Mucosa of rectum (tissue), 2 donors: ENCODE results near the gene LRRC56.
A peak's percentile ranks its signal among the peaks of the same experiment; 100 is the strongest.

Experiments
- H3K27ac ChIP-seq, 2 donors: one replicate each; pipeline ENCODE4 v1.7.0; 2013; ENCODE audit warnings: inconsistent platforms in 2 of 2, low read depth in 2 of 2, low read length in 2 of 2
- H3K27me3 ChIP-seq, 2 donors: one replicate each; pipeline ENCODE4 v1.7.0; 2013; ENCODE audit warnings: low read length in 2 of 2; ENCODE audit not compliant: control insufficient read depth in 2 of 2, insufficient read depth in 2 of 2
- H3K36me3 ChIP-seq, 2 donors: one replicate each; pipeline ENCODE4 v1.7.0; 2013; ENCODE audit warnings: low read length in 2 of 2; ENCODE audit not compliant: control insufficient read depth in 2 of 2, insufficient read depth in 2 of 2
- H3K4me1 ChIP-seq, 2 donors: one replicate each; pipeline ENCODE4 v1.7.0; 2013; ENCODE audit warnings: low read length in 2 of 2, mild to moderate bottlenecking in 1 of 2; ENCODE audit not compliant: control insufficient read depth in 2 of 2, insufficient read depth in 2 of 2
- H3K4me3 ChIP-seq, 2 donors: one replicate each; pipeline ENCODE4 v1.7.0; 2013; ENCODE audit warnings: low read length in 2 of 2
- H3K9ac ChIP-seq, 2 donors: one replicate each; pipeline ENCODE4 v1.7.0; 2013; ENCODE audit warnings: low read length in 2 of 2, low read depth in 1 of 2, mild to moderate bottlenecking in 1 of 2
- H3K9me3 ChIP-seq, 2 donors: one replicate each; pipeline ENCODE4 v1.7.0; 2013; ENCODE audit warnings: low read length in 2 of 2; ENCODE audit not compliant: control insufficient read depth in 2 of 2
- donor health status: healthy.
- donor health status: Normal muscosa, but diverticular disease.

Gene LRRC56

GRCh38 chr11:501683-502287 is 35.5 kb upstream of the LRRC56 start:
- peaks cover 26 to 27% of the 10 kb centered on the region in 2 donors for H3K4me1 ChIP-seq
- H3K4me3 ChIP-seq = no peak overlapping the region
- no peaks in the 10 kb centered on the region for H3K9me3 ChIP-seq
- H3K36me3 ChIP-seq = peaks cover 37 to 47% of the 10 kb centered on the region in 2 donors
- no peak overlapping the region for H3K27ac ChIP-seq
- no peak overlapping the region for H3K9ac ChIP-seq
- no peaks in the 10 kb centered on the region for H3K27me3 ChIP-seq

- peaks cover 26 to 30% of the 10 kb centered on the region in 2 donors for H3K4me1 ChIP-seq
- no peak overlapping the region for H3K4me3 ChIP-seq
- H3K27me3 ChIP-seq = no peaks in the 10 kb centered on the region
- no peak overlapping the region for H3K9ac ChIP-seq
- no peaks in the 10 kb centered on the region for H3K9me3 ChIP-seq
- H3K36me3 ChIP-seq = peaks cover 29 to 39% of the 10 kb centered on the region in 2 donors
- no peak overlapping the region for H3K27ac ChIP-seq
These were observed 34.8 kb upstream of the LRRC56 start for GRCh38 chr11:502288-503178.

- Histone ChIP-seq H3K4me3 (peak overlapping the region; percentile 51 to 59), H3K9me3 (no peaks in the 10 kb centered on the region), H3K9ac (peak overlapping the region; percentile 38 to 63), H3K4me1 (peaks cover 26 to 33% of the 10 kb centered on the region in 2 donors), H3K27me3 (no peaks in the 10 kb centered on the region), H3K27ac (peak overlapping the region; percentile 48 to 68), H3K36me3 (peaks cover 21 to 31% of the 10 kb centered on the region in 2 donors)
These were observed 33.9 kb upstream of the LRRC56 start for GRCh38 chr11:503179-503981.

- peak overlapping the region; percentile 52 to 68 for H3K27ac ChIP-seq
- peaks cover 12 to 25% of the 10 kb centered on the region in 2 donors for H3K36me3 ChIP-seq
- peaks cover 26 to 33% of the 10 kb centered on the region in 2 donors for H3K4me1 ChIP-seq
- peak overlapping the region; percentile 59 to 65 for H3K4me3 ChIP-seq
- peak overlapping the region; percentile 38 to 63 for H3K9ac ChIP-seq
- no peaks in the 10 kb centered on the region for H3K27me3 ChIP-seq
- no peaks in the 10 kb centered on the region for H3K9me3 ChIP-seq
These were observed 33.0 kb upstream of the LRRC56 start for GRCh38 chr11:504053-504993.

DNA sequence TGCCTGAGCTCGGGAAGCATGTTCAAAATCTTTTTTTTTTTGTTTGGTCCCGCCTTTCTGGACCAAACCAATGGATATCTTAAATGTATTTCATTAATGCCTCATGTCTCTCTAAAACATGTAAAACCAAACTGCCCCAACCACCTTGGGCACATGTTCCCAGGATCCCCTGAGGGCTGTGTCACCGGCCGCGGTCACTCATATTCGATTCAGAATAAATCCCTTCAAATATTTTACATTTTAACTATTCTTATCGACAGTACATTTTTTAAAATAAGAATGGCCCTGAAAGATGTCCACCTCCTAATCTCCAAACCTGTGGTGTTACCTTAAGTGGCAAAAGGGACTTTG is 32.4 kb upstream of the LRRC56 start:
- Histone ChIP-seq H3K9ac (peak overlapping the region in 1 of 2 donors; percentile 63), H3K36me3 (peaks cover 7 to 20% of the 10 kb centered on the region in 2 donors), H3K4me3 (peak overlapping the region; percentile 59 to 91), H3K27me3 (no peaks in the 10 kb centered on the region), H3K4me1 (peaks cover 26 to 33% of the 10 kb centered on the region in 2 donors), H3K27ac (peak overlapping the region in 1 of 2 donors; percentile 68), H3K9me3 (no peaks in the 10 kb centered on the region)

- H3K36me3 ChIP-seq = peaks cover 0 to 9% of the 10 kb centered on the region in 2 donors
- H3K4me1 ChIP-seq = peaks cover 26 to 33% of the 10 kb centered on the region in 2 donors
- no peaks in the 10 kb centered on the region for H3K9me3 ChIP-seq
These were observed 30.9 kb upstream of the LRRC56 start for GRCh38 chr11:506238-506994.

GRCh38 chr11:506995-507726 is 30.2 kb upstream of the LRRC56 start, which contains the start of gene RNH1:
Gene RNH1, minus strand, starts transcription at chr11:507242. Its CDS starts 5,080 bp downstream, at chr11:502162.
- Histone ChIP-seq H3K4me1 (peaks cover 26 to 33% of the 10 kb centered on the region in 2 donors), H3K9me3 (no peaks in the 10 kb centered on the region), H3K27me3 (no peaks in the 10 kb centered on the region), H3K9ac (peak within 1 kb of the TSS; percentile 96 to 100), H3K4me3 (peak within 1 kb of the TSS; percentile 91 to 96), H3K27ac (peak within 1 kb of the TSS; percentile 100), H3K36me3 (peaks cover 0 to 6% of the 10 kb centered on the region in 2 donors)

More at GRCh38 chr11:506238-506994, 30.9 kb upstream of the LRRC56 start:
- Histone ChIP-seq H3K27me3 (no peaks in the 10 kb centered on the region), H3K27ac (peak overlapping the region; percentile 100), H3K4me3 (peak overlapping the region; percentile 91 to 96), H3K9ac (peak overlapping the region; percentile 96 to 100)

- H3K9ac ChIP-seq = peak overlapping the region; percentile 6 to 44
- peak overlapping the region; percentile 63 to 100 for H3K27ac ChIP-seq
- no peaks in the 10 kb centered on the region for H3K9me3 ChIP-seq
- peaks cover 24 to 29% of the 10 kb centered on the region in 2 donors for H3K4me1 ChIP-seq
- H3K36me3 ChIP-seq = peaks cover 0 to 6% of the 10 kb centered on the region in 2 donors
- peak overlapping the region; percentile 56 to 66 for H3K4me3 ChIP-seq
- no peaks in the 10 kb centered on the region for H3K27me3 ChIP-seq
These were observed 29.4 kb upstream of the LRRC56 start for GRCh38 chr11:507727-508515.
